Ascending aorta (tissue), 2 donors: ENCODE results near the gene TLL2. TPM values are rescaled to one million over a fixed set of nuclear protein-coding genes. Genes with fewer than 3 reads are reported as not detected.
A peak's percentile ranks its signal among the peaks of the same experiment; 100 is the strongest.

ENCODE experiments used
- DNase-seq, 2 donors: peaks; one replicate each; pipeline ENCODE4 v3.0.0-alpha.2; 2019; ENCODE audit warnings: low spot score in 2 of 2
- H3K27ac ChIP-seq, 2 donors: fragments of 200-600 bp; sonication (generic); one replicate each; pipeline ENCODE4 v1.5.1; 2016 to 2017; ENCODE audit warnings: mild to moderate bottlenecking in 1 of 2
- H3K27me3 ChIP-seq: fragments of 200-600 bp; sonication (generic); one replicate; pipeline ENCODE4 v1.5.1; 2017
- H3K36me3 ChIP-seq, 2 donors: fragments of 200-600 bp; sonication (generic); one replicate each; pipeline ENCODE4 v1.5.1; 2016
- H3K4me1 ChIP-seq, 2 donors: fragments of 200-600 bp; sonication (generic); one replicate each; pipeline ENCODE4 v1.5.1; 2016 to 2017; ENCODE audit warnings: mild to moderate bottlenecking in 1 of 2
- H3K4me3 ChIP-seq, 2 donors: fragments of 200-600 bp; sonication (generic); one replicate each; pipeline ENCODE4 v1.5.1; 2016 to 2017; ENCODE audit warnings: mild to moderate bottlenecking in 1 of 2
- H3K9me3 ChIP-seq, 2 donors: fragments of 200-600 bp; sonication (generic); one replicate each; pipeline ENCODE4 v1.5.1; 2016
- CTCF ChIP-seq, 3 experiments: fragments of 200-600 bp in 2 of 3; fragments of 450-650 bp in 1 of 3; sonication (generic) in 2 of 3; IDR thresholded peaks; one replicate each; pipeline ENCODE4 v1.5.1; 2016 to 2019; ENCODE audit warnings: antibody characterized with exemption in 3 of 3, mild to moderate bottlenecking in 1 of 3, moderate library complexity in 1 of 3
- intact Hi-C: fragments of 100-400 bp; cut with DNase I; formaldehyde crosslinking; loops from one replicate; pipeline ENCODE4 v1.15.1; 2023
- total RNA-seq: library from RNA; depleted of rRNA; stranded (reverse); fragments of >200 nt; gene quantifications from one replicate; pipeline ENCODE4 v1.1.0, GENCODE V29; 2016

The TLL2 gene
- total RNA-seq, 1 donor from 2014 or later: not detected

DNA sequence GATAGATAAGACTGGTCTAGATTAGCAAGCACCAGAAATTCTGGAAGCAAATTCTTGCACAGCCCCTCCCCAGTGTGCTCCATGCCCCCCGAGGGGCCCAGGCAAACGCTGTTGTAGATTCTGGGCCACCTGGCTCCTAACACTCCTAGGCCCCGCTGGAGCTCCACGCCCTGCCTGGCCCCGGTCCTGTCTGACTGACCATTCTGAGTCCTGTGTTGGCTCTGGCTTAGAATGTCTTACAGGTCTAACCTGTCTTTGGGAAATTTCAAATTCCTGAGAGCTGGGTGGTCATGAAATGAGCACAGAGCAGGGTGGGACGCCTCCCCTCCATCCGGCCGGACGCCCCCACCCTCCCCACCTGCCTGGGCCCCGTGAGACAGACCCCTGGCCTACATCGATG lies 142.4 kb downstream of the TLL2 start:
- Histone ChIP-seq H3K4me1 (peaks cover 0 to 4% of the 10 kb centered on the region in 2 donors), H3K4me3 (no peak overlapping the region), H3K9me3 (no peaks in the 10 kb centered on the region), H3K36me3 (no peaks in the 10 kb centered on the region), H3K27me3 (no peaks in the 10 kb centered on the region), H3K27ac (no peak overlapping the region)
- no peak for DNase-seq
- TF ChIP-seq CTCF (IDR thresholded peaks at IDR 0.05): no peak
- intact Hi-C loops: loop anchor here (10.0 kb wide), 1 partner anchor 653 kb away; no protein-coding TSS in a partner anchor

GRCh38 chr10:96370584-96371157 lies 143.1 kb downstream of the TLL2 start:
- Histone ChIP-seq H3K27me3 (no peaks in the 10 kb centered on the region), H3K27ac (no peak overlapping the region), H3K9me3 (no peaks in the 10 kb centered on the region), H3K4me3 (no peak overlapping the region), H3K4me1 (peaks cover 0 to 8% of the 10 kb centered on the region in 2 donors), H3K36me3 (no peaks in the 10 kb centered on the region)
- intact Hi-C loops: loop anchor here (10.0 kb wide), 1 partner anchor 654 kb away; no protein-coding TSS in a partner anchor
- peak; percentile 37 to 75 (median 75) for TF ChIP-seq CTCF (IDR thresholded peaks at IDR 0.05)
- DNase-seq: no peak

GRCh38 chr10:96369890-96370583 lies 143.7 kb downstream of the TLL2 start:
- no peak for TF ChIP-seq CTCF (IDR thresholded peaks at IDR 0.05)
- H3K9me3 ChIP-seq: no peaks in the 10 kb centered on the region
- no peaks in the 10 kb centered on the region for H3K36me3 ChIP-seq
- H3K4me1 ChIP-seq: peaks cover 0 to 4% of the 10 kb centered on the region in 2 donors
- H3K27me3 ChIP-seq: no peaks in the 10 kb centered on the region
- no peak for DNase-seq
- H3K4me3 ChIP-seq: no peak overlapping the region
- intact Hi-C loops: loop anchor here (10.0 kb wide), 1 partner anchor 655 kb away; no protein-coding TSS in a partner anchor
- H3K27ac ChIP-seq: no peak overlapping the region

DNA sequence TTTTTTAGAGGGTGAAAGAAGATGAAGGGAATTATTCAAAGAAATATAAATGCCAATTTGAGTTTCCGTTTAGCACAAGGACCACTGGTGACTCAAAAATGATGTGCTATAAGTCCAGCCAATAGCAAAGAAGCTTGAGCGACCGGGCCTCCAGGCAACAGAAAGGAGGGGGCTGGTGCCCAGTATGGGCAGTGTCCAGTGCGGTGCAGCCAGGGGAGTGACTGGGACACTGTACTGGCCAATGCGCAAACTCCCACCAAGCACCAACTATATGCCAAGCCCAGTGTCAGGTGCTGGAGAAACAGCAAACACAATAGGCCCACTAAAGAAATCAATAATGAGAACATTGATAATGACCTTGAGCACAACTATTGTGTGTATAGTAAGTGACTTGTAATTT lies 144.8 kb downstream of the TLL2 start:
- no peaks in the 10 kb centered on the region for H3K36me3 ChIP-seq
- peaks cover 0 to 4% of the 10 kb centered on the region in 2 donors for H3K4me1 ChIP-seq
- H3K4me3 ChIP-seq: no peak overlapping the region
- no peaks in the 10 kb centered on the region for H3K27me3 ChIP-seq
- no peak for TF ChIP-seq CTCF (IDR thresholded peaks at IDR 0.05)
- intact Hi-C loops: no loop called here
- no peak for DNase-seq
- H3K27ac ChIP-seq: no peak overlapping the region
- H3K9me3 ChIP-seq: no peaks in the 10 kb centered on the region

- no peaks in the 10 kb centered on the region for H3K36me3 ChIP-seq
- intact Hi-C loops: no loop called here
- no peaks in the 10 kb centered on the region for H3K27me3 ChIP-seq
- peaks cover 0 to 4% of the 10 kb centered on the region in 2 donors for H3K4me1 ChIP-seq
- no peak overlapping the region for H3K4me3 ChIP-seq
- TF ChIP-seq CTCF (IDR thresholded peaks at IDR 0.05): no peak
- DNase-seq: no peak
- no peaks in the 10 kb centered on the region for H3K9me3 ChIP-seq
- H3K27ac ChIP-seq: no peak overlapping the region
Observed at GRCh38 chr10:96367470-96367869, 146.3 kb downstream of the TLL2 start.
